ENCODE results near the gene TLR10.

Gene TLR10

GRCh38 chr4:38805530-38806145 is 22.8 kb upstream of the TLR10 start:
- no peak for TF ChIP-seq CTCF (IDR thresholded peaks at IDR 0.05; ENCODE audit: extremely low read depth, missing control alignments)
- peak; percentile 86 for DNase-seq (ENCODE audit: low spot score)

GRCh38 chr4:38804654-38805295 is 22.0 kb upstream of the TLR10 start, which contains the start of gene TLR1:
TSS of gene TLR1 (minus strand) at chr4:38804791. CDS start at chr4:38798831, 5,960 bp downstream.
- DNase-seq (ENCODE audit: low spot score): no peak
- no peak for TF ChIP-seq CTCF (IDR thresholded peaks at IDR 0.05; ENCODE audit: extremely low read depth, missing control alignments)

- TF ChIP-seq CTCF (IDR thresholded peaks at IDR 0.05; ENCODE audit: extremely low read depth, missing control alignments): no peak
- peak; percentile 66 for DNase-seq (ENCODE audit: low spot score)
Measured at GRCh38 chr4:38803833-38804653, 21.3 kb upstream of the TLR10 start.

- TF ChIP-seq CTCF (IDR thresholded peaks at IDR 0.05; ENCODE audit: extremely low read depth, missing control alignments): no peak
- no peak for DNase-seq (ENCODE audit: low spot score)
Measured at GRCh38 chr4:38802561-38803355, 20.0 kb upstream of the TLR10 start.

- TF ChIP-seq CTCF (IDR thresholded peaks at IDR 0.05; ENCODE audit: extremely low read depth, missing control alignments): no peak
- no peak for DNase-seq (ENCODE audit: low spot score)
Measured at GRCh38 chr4:38800961-38801450, 18.2 kb upstream of the TLR10 start.

GRCh38 chr4:38800366-38800765 is 17.6 kb upstream of the TLR10 start:
- no peak for DNase-seq (ENCODE audit: low spot score)
- no peak for TF ChIP-seq CTCF (IDR thresholded peaks at IDR 0.05; ENCODE audit: extremely low read depth, missing control alignments)
